Measurements from ENCODE around the gene LARGE1. TPM values are rescaled to one million over a fixed set of nuclear protein-coding genes. Genes with fewer than 3 reads are reported as not detected.

LARGE1 gene
- total and polyA plus RNA-seq, 9 of the 15 experiments (the other 6 are each of a cell fraction or from before 2014, with no cell fraction given): 0.01 to 0.66 (median 0.14) TPM; not detected in 2

DNA sequence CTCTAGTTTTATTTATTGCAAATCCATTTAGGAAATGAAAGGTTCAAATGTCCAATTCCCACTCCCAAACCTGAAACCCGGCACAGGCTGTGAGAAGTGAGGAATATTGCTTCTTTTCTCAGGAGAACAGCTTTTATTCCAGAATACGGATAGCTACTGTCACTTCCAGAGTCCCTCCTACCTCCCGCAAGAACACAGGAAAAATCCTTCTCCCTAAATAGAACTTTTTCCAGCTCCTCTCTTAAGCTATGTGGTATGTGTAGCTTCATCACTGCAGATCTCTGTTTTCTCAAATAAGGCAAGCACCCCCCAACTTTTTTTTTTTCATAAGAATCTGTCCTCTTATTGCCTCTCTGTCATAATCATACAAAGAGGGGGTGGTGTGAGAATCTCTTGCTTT is 126.8 kb downstream of the LARGE1 start (continued):
- TF ChIP-seq, protein P1, sequence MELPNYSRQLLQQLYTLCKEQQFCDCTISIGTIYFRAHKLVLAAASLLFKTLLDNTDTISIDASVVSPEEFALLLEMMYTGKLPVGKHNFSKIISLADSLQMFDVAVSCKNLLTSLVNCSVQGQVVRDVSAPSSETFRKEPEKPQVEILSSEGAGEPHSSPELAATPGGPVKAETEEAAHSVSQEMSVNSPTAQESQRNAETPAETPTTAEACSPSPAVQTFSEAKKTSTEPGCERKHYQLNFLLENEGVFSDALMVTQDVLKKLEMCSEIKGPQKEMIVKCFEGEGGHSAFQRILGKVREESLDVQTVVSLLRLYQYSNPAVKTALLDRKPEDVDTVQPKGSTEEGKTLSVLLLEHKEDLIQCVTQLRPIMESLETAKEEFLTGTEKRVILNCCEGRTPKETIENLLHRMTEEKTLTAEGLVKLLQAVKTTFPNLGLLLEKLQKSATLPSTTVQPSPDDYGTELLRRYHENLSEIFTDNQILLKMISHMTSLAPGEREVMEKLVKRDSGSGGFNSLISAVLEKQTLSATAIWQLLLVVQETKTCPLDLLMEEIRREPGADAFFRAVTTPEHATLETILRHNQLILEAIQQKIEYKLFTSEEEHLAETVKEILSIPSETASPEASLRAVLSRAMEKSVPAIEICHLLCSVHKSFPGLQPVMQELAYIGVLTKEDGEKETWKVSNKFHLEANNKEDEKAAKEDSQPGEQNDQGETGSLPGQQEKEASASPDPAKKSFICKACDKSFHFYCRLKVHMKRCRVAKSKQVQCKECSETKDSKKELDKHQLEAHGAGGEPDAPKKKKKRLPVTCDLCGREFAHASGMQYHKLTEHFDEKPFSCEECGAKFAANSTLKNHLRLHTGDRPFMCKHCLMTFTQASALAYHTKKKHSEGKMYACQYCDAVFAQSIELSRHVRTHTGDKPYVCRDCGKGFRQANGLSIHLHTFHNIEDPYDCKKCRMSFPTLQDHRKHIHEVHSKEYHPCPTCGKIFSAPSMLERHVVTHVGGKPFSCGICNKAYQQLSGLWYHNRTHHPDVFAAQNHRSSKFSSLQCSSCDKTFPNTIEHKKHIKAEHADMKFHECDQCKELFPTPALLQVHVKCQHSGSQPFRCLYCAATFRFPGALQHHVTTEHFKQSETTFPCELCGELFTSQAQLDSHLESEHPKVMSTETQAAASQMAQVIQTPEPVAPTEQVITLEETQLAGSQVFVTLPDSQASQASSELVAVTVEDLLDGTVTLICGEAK (IDR thresholded peaks at IDR 0.05): no peak
- TF ChIP-seq, protein P1 (CRISPR knock-in tag; IDR thresholded peaks at IDR 0.05): no peak
- TF ChIP-seq POU5F1 (IDR thresholded peaks at IDR 0.05; ENCODE audit: borderline replicate concordance, low read depth, low read length, partially characterized antibody) (no peak), ZNF778 (CRISPR knock-in tag; IDR thresholded peaks at IDR 0.05) (no peak), ZBTB17 (CRISPR knock-in tag; IDR thresholded peaks at IDR 0.05) (no peak), JUN (IDR thresholded peaks at IDR 0.05; ENCODE audit: borderline replicate concordance, low read depth, low read length) (no peak), JUN (CRISPR knock-in tag; IDR thresholded peaks at IDR 0.05; ENCODE audit: borderline replicate concordance) (no peak), PRPF4 (IDR thresholded peaks at IDR 0.05; ENCODE audit: insufficient read depth, low read depth, low read length, poor library complexity, severe bottlenecking) (no peak), PHTF2 (CRISPR knock-in tag; IDR thresholded peaks at IDR 0.05) (no peak), ZNF263 (CRISPR knock-in tag; IDR thresholded peaks at IDR 0.05; ENCODE audit: borderline replicate concordance) (no peak), POLR3G (IDR thresholded peaks at IDR 0.05; ENCODE audit: extremely low read depth, insufficient read length, insufficient replicate concordance) (no peak), EP400 (IDR thresholded peaks at IDR 0.05) (no peak)
- TF ChIP-seq, protein P2, sequence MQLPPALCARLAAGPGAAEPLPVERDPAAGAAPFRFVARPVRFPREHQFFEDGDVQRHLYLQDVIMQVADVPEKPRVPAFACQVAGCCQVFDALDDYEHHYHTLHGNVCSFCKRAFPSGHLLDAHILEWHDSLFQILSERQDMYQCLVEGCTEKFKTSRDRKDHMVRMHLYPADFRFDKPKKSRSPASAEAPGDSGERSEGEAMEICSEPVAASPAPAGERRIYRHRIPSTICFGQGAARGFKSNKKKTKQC (CRISPR knock-in tag; IDR thresholded peaks at IDR 0.05): no peak
- TF ChIP-seq, protein P3, sequence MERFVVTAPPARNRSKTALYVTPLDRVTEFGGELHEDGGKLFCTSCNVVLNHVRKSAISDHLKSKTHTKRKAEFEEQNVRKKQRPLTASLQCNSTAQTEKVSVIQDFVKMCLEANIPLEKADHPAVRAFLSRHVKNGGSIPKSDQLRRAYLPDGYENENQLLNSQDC (CRISPR knock-in tag; IDR thresholded peaks at IDR 0.05): no peak

All from K562 (cell line).